K562 (cell line): ENCODE measurements around the gene C2orf69. TPM values are rescaled to one million over a fixed set of nuclear protein-coding genes. Genes with fewer than 3 reads are reported as not detected.

Experiments
- ATAC-seq: fragments of 200-7000 bp; cut with Tn5 transposase; 3 replicates; pipeline ENCODE4 v1.9.1; 2020; ENCODE audit warnings: moderate library complexity
- BruUV-seq: library from RNA; stranded (reverse); fragments of 400-500 nt; replicated peaks from 2 replicates; lab custom pipeline; 2021; lab: Mats Ljungman, UMichigan
- CTCF ChIA-PET: fragments of 300-600 bp; formaldehyde crosslinking; extraction: SDS; loops from one replicate; lab custom pipeline; 2021; ENCODE audit warnings: low intra/inter-chr PET ratio; lab: Yijun Ruan, JAX
- POLR2A ChIA-PET: fragments of 300-600, 350-650 bp; sonication (Branson Sonifier 250); formaldehyde crosslinking; extraction: SDS; loops from one replicate; lab custom pipeline; 2021; ENCODE audit warnings: antibody characterized with exemption, inconsistent platforms; lab: Yijun Ruan, JAX
- DNase-seq, 4 experiments: peaks; one replicate each; pipeline versions ENCODE4 v3.0.0 to v3.0.0-alpha.2; 2011 to 2018; ENCODE audit warnings: low spot score in 3 of 4, mixed read lengths in 3 of 4; ENCODE audit errors: extremely low read depth in 1 of 4
- FAIRE-seq: peaks from 2 replicates; lab custom pipeline; 2011; peaks lifted over from hg19 to GRCh38; lab: Jason Lieb, UNC
- H2AFZ ChIP-seq: 2 replicates; pipeline ENCODE4 v1.6.0; 2011; ENCODE audit warnings: low read depth, low read length, control low read depth, inconsistent platforms
- H3K27ac ChIP-seq: fragments of 200-600 bp; 3 replicates; pipeline ENCODE4 v1.8.0; 2011; ENCODE audit warnings: low read depth, mild to moderate bottlenecking, control low read depth, inconsistent platforms, low read length, moderate library complexity, mixed read lengths; ENCODE audit errors: extremely low read depth
- H3K27me3 ChIP-seq, 2 experiments: fragments of 300-600 bp in 1 of 2; 2 replicates in 1 of 2; 3 replicates in 1 of 2; pipeline versions ENCODE4 v1.6.0 to v1.8.0; 2011; ENCODE audit warnings: inconsistent platforms in 2 of 2, low read length in 2 of 2, mild to moderate bottlenecking in 1 of 2, mixed read lengths in 1 of 2, moderate library complexity in 1 of 2; ENCODE audit not compliant: control insufficient read depth in 2 of 2, insufficient read depth in 2 of 2
- H3K36me3 ChIP-seq: fragments of 300-600 bp; 3 replicates; pipeline ENCODE4 v1.8.0; 2011; ENCODE audit warnings: mild to moderate bottlenecking, low read length, inconsistent platforms; ENCODE audit not compliant: control insufficient read depth, insufficient read depth
- H3K4me1 ChIP-seq, 2 experiments: fragments of 200-600 bp in 1 of 2; replicated peaks in 1 of 2; 2 replicates in 1 of 2; 3 replicates in 1 of 2; pipeline versions ENCODE4 v1.5.1 to v1.8.0; 2011; ENCODE audit warnings: inconsistent platforms in 2 of 2, low read length in 2 of 2, mild to moderate bottlenecking in 1 of 2, mixed read lengths in 1 of 2, moderate library complexity in 1 of 2; ENCODE audit not compliant: control insufficient read depth in 2 of 2, insufficient read depth in 2 of 2
- H3K4me2 ChIP-seq: 2 replicates; pipeline ENCODE4 v1.6.1; 2011; ENCODE audit warnings: low read length, control low read depth, inconsistent platforms, mixed read lengths; ENCODE audit not compliant: insufficient read depth
- H3K4me3 ChIP-seq: fragments of 200-600 bp; sonication (generic), shearing (Covaris generic); 2 replicates; pipeline ENCODE4 v1.5.1; 2016; ENCODE audit warnings: control low read depth, inconsistent platforms
- H3K79me2 ChIP-seq: fragments of 200-600 bp; 3 replicates; pipeline ENCODE4 v1.8.0; 2011; ENCODE audit warnings: low read length, inconsistent platforms; ENCODE audit not compliant: control insufficient read depth, insufficient read depth
- H3K9ac ChIP-seq, 2 experiments: 2 replicates each; pipeline versions ENCODE4 v1.6.0 to v1.6.1; 2011; ENCODE audit warnings: low read depth in 2 of 2, low read length in 2 of 2, control low read depth in 1 of 2, inconsistent platforms in 1 of 2, mild to moderate bottlenecking in 1 of 2, mixed read lengths in 1 of 2; ENCODE audit not compliant: insufficient read depth in 1 of 2
- H3K9me1 ChIP-seq: one replicate; pipeline ENCODE4 v1.6.0; 2011; ENCODE audit warnings: inconsistent platforms, mild to moderate bottlenecking, low read length, moderate library complexity; ENCODE audit not compliant: control insufficient read depth, insufficient read depth
- H3K9me3 ChIP-seq: replicated peaks from 2 replicates; pipeline ENCODE4 v1.5.1; 2011; ENCODE audit warnings: low read depth, low read length, inconsistent platforms; ENCODE audit not compliant: control insufficient read depth, insufficient read depth
- H4K20me1 ChIP-seq: replicated peaks from 2 replicates; pipeline ENCODE4 v1.6.1; 2011; ENCODE audit warnings: low read length, inconsistent platforms, mixed read lengths; ENCODE audit not compliant: control insufficient read depth, insufficient read depth
- CHD4 ChIP-seq: fragments of 200-600 bp; sonication (generic); IDR thresholded peaks from 3 replicates; pipeline ENCODE4 v1.6.1; 2012; ENCODE audit warnings: low read depth, mild to moderate bottlenecking, mixed read lengths, low read length, inconsistent platforms; ENCODE audit not compliant: insufficient read depth, insufficient replicate concordance, poor library complexity, severe bottlenecking
- CUX1 ChIP-seq: fragments of 200-800 bp; sonication (Bioruptor generic); IDR thresholded peaks from 2 replicates; pipeline ENCODE4 v1.6.1; 2016; ENCODE audit warnings: missing genetic modification characterization, missing compliant biosample characterization
- ETS2 ChIP-seq: IDR thresholded peaks from 2 replicates; pipeline ENCODE4 v1.6.1; 2016; ENCODE audit warnings: borderline replicate concordance, missing genetic modification characterization, mild to moderate bottlenecking, moderate library complexity, missing compliant biosample characterization; ENCODE audit not compliant: poor library complexity, severe bottlenecking
- HDGF ChIP-seq: fragments of 450-650 bp; IDR thresholded peaks from 2 replicates; pipeline ENCODE4 v1.6.1; 2016
- SMARCC2 ChIP-seq: fragments of 450-650 bp; IDR thresholded peaks from 2 replicates; pipeline ENCODE4 v1.6.1; 2017; ENCODE audit warnings: antibody characterized with exemption, moderate library complexity, mild to moderate bottlenecking, low read depth
- WHSC1 ChIP-seq: IDR thresholded peaks from one replicate; pipeline ENCODE4 v1.6.1; 2012; ENCODE audit warnings: low read length, control low read depth, inconsistent platforms
- ZNF124 ChIP-seq: sonication (generic); formaldehyde crosslinking; IDR thresholded peaks from 2 replicates; pipeline ENCODE4 v1.8.1; 2022; ENCODE audit warnings: missing genetic modification reagents
- ZNF584 ChIP-seq: fragments of 200-800 bp; sonication (Bioruptor generic); IDR thresholded peaks from 2 replicates; pipeline ENCODE4 v1.6.1; 2016; ENCODE audit warnings: low read depth, mild to moderate bottlenecking, missing genetic modification characterization, missing compliant biosample characterization
- WGBS: fragments of 100-300 bp; shearing (Covaris generic); methylation state at CpG from one replicate; pipeline ENCODE4 v1.1.6; 2016; ENCODE audit warnings: low coverage, mixed read lengths; ENCODE audit not compliant: insufficient coverage; ENCODE audit errors: missing lambda C conversion rate; 5-methylcytosine and 5-hydroxymethylcytosine counted together
- in situ Hi-C: fragments of 300-500 bp; cut with MboI; formaldehyde crosslinking; loops from 4 replicates; pipeline ENCODE4 v1.15.0; 2018; ENCODE audit warnings: inconsistent platforms, mixed read lengths
- intact Hi-C: fragments of 100-400 bp; cut with micrococcal nuclease; formaldehyde crosslinking; loops from 2 replicates; pipeline ENCODE4 v1.14.2; 2022
- polyA plus RNA-seq, 8 experiments: library from polyadenylated mRNA; depleted of rRNA in 4 of 8; stranded (reverse) in 5 of 8; unstranded in 3 of 8; fragments of >200 nt; fragmentation: Nextera tagmentation in 2 of 8; fragmentation: Illumina TruSeq in 1 of 8; extraction: Ambion mirVana in 2 of 8; extraction: Trizol in 1 of 8; gene quantifications; 2 replicates each; pipeline versions ENCODE4 v1.2.1 to v1.2.3, GENCODE V29; 2011 to 2014; ENCODE audit warnings: inconsistent platforms in 1 of 8, missing spikeins in 1 of 8
- total RNA-seq, 7 experiments: library from RNA; depleted of rRNA in 6 of 7; stranded (reverse); fragments of >200 nt in 6 of 7; fragmentation: Illumina TruSeq in 2 of 7; extraction: Trizol in 2 of 7; gene quantifications; 2 replicates each; pipeline versions ENCODE4 v1.2.1 to v1.2.3, GENCODE V29; 2011 to 2021; ENCODE audit warnings: low replicate concordance in 1 of 7

The C2orf69 gene
- total and polyA plus RNA-seq, 9 of the 15 experiments (the other 6 are each of a cell fraction or from before 2014, with no cell fraction given): 3.4 to 9.8 (median 5.7) TPM

- FAIRE-seq (no peak), ATAC-seq (no peak)
Observed at GRCh38 chr2:199896617-199897016, 14.5 kb upstream of the C2orf69 start.

GRCh38 chr2:199901942-199902341, 9.2 kb upstream of the C2orf69 start:
- H3K9ac ChIP-seq: no peak overlapping the region
- BruUV-seq: no TSS peak
- no peak overlapping the region for H3K27ac ChIP-seq
- TF ChIP-seq HDGF (no peak), WHSC1 (no peak), ETS2 (tag) (no peak), ZNF584 (CRISPR knock-in tag) (peak; percentile 98), CUX1 (no peak)
- H3K36me3 ChIP-seq: no peaks in the 10 kb centered on the region
- CTCF ChIA-PET: no interaction called here
- no peaks in the 10 kb centered on the region; the same call in 1 of the 2 replicates for H3K9me3 ChIP-seq
- H4K20me1 ChIP-seq: no peaks in the 10 kb centered on the region
- intact Hi-C loops (no loop called here), in situ Hi-C loops (no loop called here)
- no peaks in the 10 kb centered on the region for H3K9me1 ChIP-seq
- no peak overlapping the region for H2AFZ ChIP-seq
- H3K27me3 ChIP-seq: no peaks in the 10 kb centered on the region
- H3K79me2 ChIP-seq: no peaks in the 10 kb centered on the region
- H3K4me1 ChIP-seq: peaks cover 0 to 13% of the 10 kb centered on the region in 2 experiments; a peak in 2 of 5 replicates
- H3K4me3 ChIP-seq: no peak overlapping the region
- POLR2A ChIA-PET: no interaction called here
- no peak for DNase-seq
- peak overlapping the region; percentile 24; the same call in 1 of the 2 replicates for H3K4me2 ChIP-seq
- no peak for FAIRE-seq
- no peak for ATAC-seq
- WGBS: 46% methylated on average over 4 of the region's 4 CpGs

More at GRCh38 chr2:199896617-199897016, 14.5 kb upstream of the C2orf69 start:
- H3K27me3 ChIP-seq: no peaks in the 10 kb centered on the region
- no peaks in the 10 kb centered on the region for H3K9me3 ChIP-seq
- no peak overlapping the region for H2AFZ ChIP-seq
- no peak overlapping the region for H3K27ac ChIP-seq
- no peak for DNase-seq
- H3K4me3 ChIP-seq: no peak overlapping the region
- POLR2A ChIA-PET: no interaction called here
- 0% methylated on average over 2 of the region's 2 CpGs for WGBS
- no TSS peak for BruUV-seq
- no peaks in the 10 kb centered on the region for H3K36me3 ChIP-seq
- intact Hi-C loops: no loop called here
- H3K4me2 ChIP-seq: no peak overlapping the region
- H3K4me1 ChIP-seq: no peaks in the 10 kb centered on the region
- no peaks in the 10 kb centered on the region for H4K20me1 ChIP-seq
- no peak for TF ChIP-seq CHD4
- TF ChIP-seq ZNF124 (CRISPR knock-in tag): no peak
- no peak for TF ChIP-seq SMARCC2
- TF ChIP-seq, all 486 proteins: peak for 0
- in situ Hi-C loops: no loop called here
- no peaks in the 10 kb centered on the region for H3K79me2 ChIP-seq
- no peak overlapping the region for H3K9ac ChIP-seq
- CTCF ChIA-PET: no interaction called here
- no peaks in the 10 kb centered on the region for H3K9me1 ChIP-seq
